NCI-H128 (cell line): Measurements from ENCODE around the gene RECK.
"Not testable (repeated sequence)": the region's sequence is repeated elsewhere in the genome, so short reads cannot be mapped to it uniquely, and the experiment has no call there.

Experiments
- DNase-seq: peaks from one replicate; lab custom pipeline; 2025; ENCODE audit not compliant: unreplicated experiment; lab: John Stamatoyannopoulos, UW

The RECK gene

GRCh38 chr9:36112516-36112915 is 75.8 kb downstream of the RECK start:
- DNase-seq = no peak

GRCh38 chr9:36113999-36114398 is 77.3 kb downstream of the RECK start:
- no peak for DNase-seq

- no peak for DNase-seq
Measured at GRCh38 chr9:36116593-36116992, 79.9 kb downstream of the RECK start.

GRCh38 chr9:36118201-36118600 is 81.5 kb downstream of the RECK start:
- no peak for DNase-seq

- no peak for DNase-seq
Measured at GRCh38 chr9:36118706-36119105, 82.0 kb downstream of the RECK start.

GRCh38 chr9:36119476-36119875 is 82.8 kb downstream of the RECK start:
- no peak for DNase-seq

- no peak for DNase-seq
Measured at GRCh38 chr9:36120705-36121104, 84.0 kb downstream of the RECK start.

- no peak for DNase-seq
Measured at GRCh38 chr9:36121971-36122370, 85.3 kb downstream of the RECK start.

- no peak for DNase-seq
Measured at GRCh38 chr9:36123515-36123914, 86.8 kb downstream of the RECK start.

GRCh38 chr9:36125062-36125855 is 88.5 kb downstream of the RECK start:
- DNase-seq = no peak

- no peak for DNase-seq
Measured at GRCh38 chr9:36126016-36126730, 89.5 kb downstream of the RECK start.

GRCh38 chr9:36127652-36128244 is 91.0 kb downstream of the RECK start:
- DNase-seq = no peak

GRCh38 chr9:36128349-36128748 is 91.6 kb downstream of the RECK start:
- DNase-seq = no peak

GRCh38 chr9:36129139-36129538 is 92.4 kb downstream of the RECK start:
- no peak for DNase-seq

- not testable (repeated sequence) for DNase-seq
Measured at GRCh38 chr9:36131666-36132065, 95.0 kb downstream of the RECK start.

- no peak for DNase-seq
Measured at GRCh38 chr9:36132086-36132485, 95.4 kb downstream of the RECK start.

- no peak for DNase-seq
Measured at GRCh38 chr9:36134761-36135505, 98.2 kb downstream of the RECK start.

GRCh38 chr9:36135741-36136271 is 99.1 kb downstream of the RECK start:
- DNase-seq = no peak

- DNase-seq = no peak
Measured at GRCh38 chr9:36136272-36136893, 99.7 kb downstream of the RECK start, which contains the start of gene GLIPR2. TSS of gene GLIPR2 (plus strand) at chr9:36136733. CDS start at chr9:36136779, 46 bp downstream.

- no peak for DNase-seq
Measured at GRCh38 chr9:36136894-36137391, 100.2 kb downstream of the RECK start.
